Activated naive CD4-positive, alpha-beta T cell treated with anti-CD3 and anti-CD28 coated beads, Interleukin-2, amount 50 U/mL, for 72 hours (primary cell): Measurements from ENCODE around the gene CNTNAP5. TPM values are rescaled to one million over a fixed set of nuclear protein-coding genes. Genes with fewer than 3 reads are reported as not detected.

Source experiments
- ATAC-seq, 2 donors: fragments of 150-1000 bp; cut with Tn5 transposase; 2 replicates each; pipeline ENCODE4 v1.10.0; 2021; ENCODE audit warnings: mild to moderate bottlenecking in 2 of 2, moderate library complexity in 2 of 2
- DNase-seq, 2 donors: peaks; one replicate each; pipeline ENCODE4 v3.0.0; 2021 to 2022; ENCODE audit warnings: low spot score in 2 of 2
- H3K27ac Mint-ChIP-seq, 2 donors: one replicate each; pipeline ENCODE4 v1.8.0; 2022; ENCODE audit warnings: mild to moderate bottlenecking in 2 of 2, mixed read lengths in 2 of 2
- H3K36me3 Mint-ChIP-seq, 2 donors: one replicate each; pipeline ENCODE4 v1.8.0; 2022; ENCODE audit warnings: mixed read lengths in 2 of 2
- H3K9me3 Mint-ChIP-seq, 2 donors: one replicate each; pipeline ENCODE4 v1.8.0; 2022; ENCODE audit warnings: mixed read lengths in 2 of 2
- total RNA-seq, 2 donors: library from RNA; stranded (reverse); gene quantifications; one replicate each; pipeline ENCODE4 v1.2.3, GENCODE V29; 2022

CNTNAP5 gene
- total RNA-seq, 2 donors from 2014 or later, result not detected

DNA sequence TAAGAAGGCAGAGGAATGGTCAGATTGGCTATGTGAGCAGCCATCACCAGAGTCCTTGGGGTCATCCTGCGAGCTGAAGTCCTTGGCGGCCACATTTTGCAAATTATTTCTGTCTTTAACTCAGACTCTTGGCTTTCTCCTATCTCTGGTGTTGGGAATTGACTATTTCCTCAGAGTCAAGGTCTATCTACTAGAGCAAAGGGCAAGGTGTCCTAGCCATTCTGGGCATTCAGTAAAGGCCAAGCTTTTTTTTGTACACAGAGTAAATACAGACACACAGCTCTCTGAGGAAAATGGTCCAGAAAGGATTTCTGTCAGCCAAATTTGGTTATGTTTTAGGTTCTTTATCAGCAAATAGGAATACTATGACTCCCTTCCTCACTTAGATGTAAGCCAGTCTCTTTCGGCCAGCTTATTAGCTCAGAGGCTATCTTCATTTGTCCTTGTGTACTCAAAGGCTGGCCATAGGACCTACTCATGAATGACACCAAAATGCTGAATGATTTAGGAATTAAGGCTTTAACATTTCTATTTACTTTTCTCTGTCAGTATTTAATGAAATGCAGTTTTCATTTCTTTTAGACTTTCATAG is 146.5 kb downstream of the CNTNAP5 start:
- peaks cover 0 to 8% of the 10 kb centered on the region in 2 donors for H3K36me3 Mint-ChIP-seq
- DNase-seq, result no peak
- no peak for ATAC-seq
- H3K9me3 Mint-ChIP-seq, result peaks cover 25% of the 10 kb centered on the region in 2 donors
- H3K27ac Mint-ChIP-seq, result no peak overlapping the region

DNA sequence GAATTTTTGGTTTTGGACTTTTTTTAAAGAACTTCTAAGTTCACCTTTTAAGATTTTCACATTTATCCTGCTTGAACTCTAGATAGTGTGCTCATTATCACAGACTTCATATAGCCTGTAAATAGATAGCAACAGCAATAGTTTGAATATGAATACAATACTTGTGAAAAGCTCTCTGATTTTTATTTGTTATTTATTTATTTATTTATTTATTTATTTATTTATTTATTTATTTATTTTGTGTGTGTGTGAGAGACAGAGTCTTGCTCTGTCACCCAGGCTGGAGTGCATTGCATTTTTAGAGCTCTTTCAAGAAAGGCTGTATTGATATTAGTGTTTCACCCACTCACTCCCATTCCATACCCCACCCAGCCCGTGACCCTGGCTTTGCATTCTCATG is 153.6 kb downstream of the CNTNAP5 start:
- ATAC-seq, result no peak
- no peak overlapping the region for H3K27ac Mint-ChIP-seq
- no peaks in the 10 kb centered on the region for H3K36me3 Mint-ChIP-seq
- H3K9me3 Mint-ChIP-seq, result peaks cover 14 to 16% of the 10 kb centered on the region in 2 donors
- DNase-seq, result no peak

DNA sequence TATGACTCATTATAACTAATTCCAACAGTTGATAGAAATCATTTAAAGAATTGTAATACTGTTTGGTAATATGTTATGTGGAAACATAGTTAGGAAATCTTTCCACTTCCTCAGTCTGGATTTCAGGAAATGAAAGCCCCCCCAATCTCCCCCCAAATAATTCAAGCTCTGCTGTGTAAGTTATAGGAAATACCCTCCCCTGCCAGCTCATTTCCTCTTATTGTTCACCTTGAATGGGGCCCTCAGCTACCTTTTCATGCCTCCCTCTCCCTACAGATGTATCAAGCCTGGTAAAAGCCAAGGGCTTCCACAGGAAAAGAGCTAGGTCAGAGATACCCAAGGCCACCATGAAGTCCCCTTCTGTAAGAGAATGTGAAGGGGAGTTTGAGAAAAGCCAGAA is 155.5 kb downstream of the CNTNAP5 start:
- Mint-ChIP-seq H3K9me3 (peaks cover 9 to 20% of the 10 kb centered on the region in 2 donors), H3K27ac (no peak overlapping the region)
- ATAC-seq, result no peak

DNA sequence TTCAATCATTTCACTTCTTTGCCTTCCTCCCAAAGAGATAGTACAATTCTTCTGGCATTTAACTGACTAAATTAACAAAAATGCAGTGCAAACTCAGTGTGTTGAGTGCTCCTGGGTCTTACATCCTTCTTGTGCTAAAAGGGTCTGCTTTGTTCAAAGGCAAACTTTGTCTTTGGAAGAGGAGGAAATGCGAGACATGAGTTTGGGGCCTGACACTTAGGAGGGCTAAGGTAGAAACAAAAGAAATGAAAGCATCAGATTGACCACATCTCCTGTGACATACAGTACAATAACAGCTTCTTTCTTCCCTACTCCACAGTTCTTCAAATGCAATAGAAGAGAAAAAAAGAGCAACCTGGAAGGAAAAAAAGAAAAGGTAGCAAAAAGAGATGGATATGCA is 161.7 kb downstream of the CNTNAP5 start:
- DNase-seq, result no peak
- ATAC-seq, result no peak
- Mint-ChIP-seq H3K9me3 (peaks cover 16 to 21% of the 10 kb centered on the region in 2 donors), H3K36me3 (no peaks in the 10 kb centered on the region), H3K27ac (no peak overlapping the region)

More for the DNA sequence above, 155.5 kb downstream of the CNTNAP5 start:
- DNase-seq, result no peak
- H3K36me3 Mint-ChIP-seq, result no peaks in the 10 kb centered on the region

DNA sequence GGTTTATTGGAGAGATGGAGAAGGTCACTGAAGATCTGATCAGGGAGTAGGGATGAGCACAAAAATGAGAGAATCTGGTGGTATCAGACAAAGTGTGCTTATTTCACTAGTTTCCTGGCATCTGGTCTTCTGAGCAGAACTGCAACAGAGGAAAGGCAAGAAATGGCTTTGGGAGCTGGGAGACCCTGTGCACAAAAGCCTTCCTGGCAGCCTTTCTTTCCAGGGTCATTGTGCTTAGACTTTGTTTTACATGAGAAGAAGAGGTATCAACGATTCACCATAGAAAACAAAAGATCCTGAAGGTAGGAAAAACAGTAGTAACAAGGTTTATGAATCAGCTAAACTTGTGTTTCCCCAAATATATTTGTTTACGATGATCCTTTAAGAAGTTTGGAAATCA is 162.9 kb downstream of the CNTNAP5 start:
- Mint-ChIP-seq H3K27ac (no peak overlapping the region), H3K9me3 (peaks cover 21 to 31% of the 10 kb centered on the region in 2 donors), H3K36me3 (peaks cover 0 to 4% of the 10 kb centered on the region in 2 donors)
- no peak for DNase-seq
- no peak for ATAC-seq

DNA sequence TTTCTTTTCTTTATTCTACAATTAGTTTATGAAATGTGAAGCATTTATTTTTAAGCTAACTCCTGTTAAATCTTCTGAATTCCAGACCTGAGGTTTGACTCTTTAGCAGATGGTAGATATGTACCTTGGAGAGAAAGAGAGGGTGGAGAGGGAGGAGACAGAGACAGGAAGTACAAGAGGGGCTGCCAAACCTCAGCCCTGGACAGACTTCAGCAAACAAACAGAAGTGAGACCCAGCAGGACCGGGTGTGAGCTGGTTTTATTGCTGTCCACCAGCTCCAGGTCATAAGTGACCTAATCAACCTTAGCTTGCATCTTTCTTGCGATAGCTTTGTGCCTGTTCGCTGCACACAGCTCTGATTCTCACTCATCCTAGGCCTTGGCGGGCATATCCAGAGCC is 168.6 kb downstream of the CNTNAP5 start:
- H3K36me3 Mint-ChIP-seq, result peaks cover 0 to 6% of the 10 kb centered on the region in 2 donors
- peaks cover 15% of the 10 kb centered on the region in 2 donors for H3K9me3 Mint-ChIP-seq
- DNase-seq, result no peak
- no peak for ATAC-seq
- no peak overlapping the region for H3K27ac Mint-ChIP-seq

DNA sequence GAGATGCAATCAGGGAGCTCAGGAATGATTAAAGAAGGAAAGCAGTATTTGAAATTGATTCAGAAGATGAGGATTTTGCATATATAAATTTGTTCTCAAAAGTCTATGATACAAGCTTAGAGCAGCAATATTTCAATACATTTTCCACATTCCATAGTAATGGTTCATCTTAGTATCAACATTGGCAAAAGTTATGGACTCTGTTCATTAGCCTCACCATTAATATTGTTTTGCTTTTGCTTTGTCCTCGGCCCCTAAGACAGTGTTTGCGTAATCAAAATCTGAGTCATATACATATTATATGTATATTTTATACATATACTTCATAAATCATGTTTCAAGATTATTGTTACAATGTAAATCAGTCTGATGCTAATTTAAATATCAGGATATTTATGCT is 176.6 kb downstream of the CNTNAP5 start:
- ATAC-seq (no peak), DNase-seq (no peak)
- Mint-ChIP-seq H3K27ac (no peak overlapping the region), H3K36me3 (peaks cover 0 to 4% of the 10 kb centered on the region in 2 donors), H3K9me3 (peaks cover 30% of the 10 kb centered on the region in 2 donors)

DNA sequence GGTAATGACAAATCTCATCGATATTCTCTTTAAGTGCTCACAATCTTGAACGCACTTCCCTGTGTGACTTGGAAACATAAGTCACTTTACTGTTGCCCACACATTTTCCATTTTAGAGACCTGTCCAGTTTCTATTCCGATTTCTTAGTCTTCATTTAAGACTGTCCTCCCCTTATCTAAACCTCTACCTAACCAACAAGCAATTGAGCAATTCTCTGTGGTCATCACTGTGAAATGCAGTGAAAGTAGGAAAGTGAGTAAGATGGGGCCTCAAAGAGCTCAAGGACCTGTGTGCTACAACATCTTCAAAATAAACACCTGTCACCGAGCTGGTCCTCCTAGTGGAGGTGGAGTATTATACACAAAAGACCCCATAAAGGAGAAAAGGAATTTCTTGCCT is 184.4 kb downstream of the CNTNAP5 start:
- no peak overlapping the region for H3K27ac Mint-ChIP-seq
- DNase-seq (no peak), ATAC-seq (no peak)
- peaks cover 0 to 7% of the 10 kb centered on the region in 2 donors for H3K36me3 Mint-ChIP-seq
- H3K9me3 Mint-ChIP-seq, result peaks cover 7 to 29% of the 10 kb centered on the region in 2 donors

DNA sequence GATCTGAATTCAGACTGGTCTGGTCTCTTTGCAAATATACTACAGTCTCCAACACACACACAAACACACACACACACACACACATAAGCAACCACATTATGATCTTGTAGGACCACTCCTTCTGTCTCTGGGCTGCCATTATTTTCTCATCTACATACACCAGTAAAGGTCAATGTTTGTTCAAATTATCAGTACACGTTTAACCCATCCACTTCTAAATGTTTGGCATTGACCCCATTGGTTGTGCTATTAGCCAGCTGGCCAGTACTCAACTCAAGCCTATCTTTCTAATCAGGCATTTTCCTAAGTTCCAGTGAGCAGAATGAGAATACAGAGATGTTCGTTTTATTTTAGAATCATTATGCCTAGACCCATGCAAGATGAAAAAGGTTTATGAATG is 186.4 kb downstream of the CNTNAP5 start:
- ATAC-seq (no peak), DNase-seq (no peak)
- Mint-ChIP-seq H3K9me3 (peaks cover 0 to 22% of the 10 kb centered on the region in 2 donors), H3K27ac (no peak overlapping the region), H3K36me3 (peaks cover 0 to 7% of the 10 kb centered on the region in 2 donors)

DNA sequence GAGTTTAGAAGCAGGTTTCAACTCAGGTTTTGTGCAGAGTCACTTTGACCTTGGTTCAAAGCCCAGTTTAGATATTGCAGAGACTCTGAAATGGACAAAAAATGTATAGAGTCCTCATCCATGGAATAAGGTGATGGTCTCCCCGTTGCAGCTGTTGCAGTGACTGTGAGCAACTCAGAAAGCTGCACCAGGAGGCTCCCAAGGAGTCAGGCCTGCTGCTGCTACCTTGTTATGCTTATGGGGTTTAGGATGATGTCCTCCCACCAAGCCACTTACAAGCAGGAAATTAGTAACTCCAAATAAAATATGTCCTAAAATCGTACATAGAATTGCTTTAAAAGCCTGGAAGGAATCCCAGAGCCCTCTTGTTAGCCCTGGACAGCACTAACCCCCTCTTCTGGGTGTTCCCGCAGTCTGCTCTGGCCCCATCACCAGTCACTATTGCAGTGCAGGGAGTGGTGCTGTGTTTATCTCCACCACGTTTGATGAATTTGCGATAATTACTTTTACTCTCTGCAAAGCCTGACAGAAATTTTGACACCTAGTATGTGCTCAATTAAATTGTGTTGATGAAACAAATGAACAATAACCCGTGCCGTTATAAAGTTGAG is 189.0 kb downstream of the CNTNAP5 start:
- DNase-seq, result no peak
- no peak for ATAC-seq
- Mint-ChIP-seq H3K9me3 (peaks cover 4 to 16% of the 10 kb centered on the region in 2 donors), H3K27ac (no peak overlapping the region), H3K36me3 (peaks cover 0 to 5% of the 10 kb centered on the region in 2 donors)

DNA sequence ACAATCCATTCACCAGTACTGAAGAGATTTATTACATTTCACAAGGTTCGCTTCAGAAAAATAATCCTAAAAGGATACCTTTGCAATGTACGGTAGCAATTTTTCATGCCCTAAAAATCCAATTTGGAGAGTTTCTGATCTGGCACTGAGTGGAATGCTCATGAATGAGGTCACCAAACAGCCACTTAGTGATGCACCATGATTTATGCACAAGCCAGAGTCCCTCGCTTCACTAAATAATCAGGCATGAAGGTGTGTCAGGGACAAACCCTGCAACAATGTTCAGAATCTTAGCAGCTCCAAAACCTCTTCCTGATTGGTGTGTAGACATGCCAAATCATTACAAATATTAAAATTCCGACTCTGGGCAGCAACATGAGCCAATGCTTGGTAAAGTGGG is 221.1 kb downstream of the CNTNAP5 start:
- DNase-seq (no peak), ATAC-seq (no peak)
- Mint-ChIP-seq H3K36me3 (peaks cover 0 to 6% of the 10 kb centered on the region in 2 donors), H3K9me3 (peaks cover 11 to 16% of the 10 kb centered on the region in 2 donors), H3K27ac (no peak overlapping the region)

DNA sequence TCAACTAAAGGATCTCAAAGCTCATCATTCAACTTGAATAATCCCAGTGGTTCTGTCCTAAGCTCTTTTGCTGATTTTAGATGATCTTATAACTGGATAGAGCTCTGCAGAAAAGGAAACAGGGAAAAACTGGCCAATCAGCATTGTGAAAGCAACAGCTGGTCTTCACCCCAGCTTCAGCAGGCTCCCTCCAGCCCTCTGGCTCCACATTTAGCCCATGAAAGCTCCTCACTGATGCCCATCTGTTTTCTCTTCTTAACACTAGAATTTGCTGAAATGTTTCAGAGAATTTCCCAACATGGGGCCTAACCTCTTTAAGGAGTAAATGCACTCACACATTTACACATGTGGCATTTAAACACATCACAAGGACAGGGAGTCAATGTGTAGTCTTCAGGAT is 223.3 kb downstream of the CNTNAP5 start:
- Mint-ChIP-seq H3K9me3 (peaks cover 6 to 11% of the 10 kb centered on the region in 2 donors), H3K36me3 (peaks cover 0 to 6% of the 10 kb centered on the region in 2 donors), H3K27ac (no peak overlapping the region)
- no peak for DNase-seq
- no peak for ATAC-seq

DNA sequence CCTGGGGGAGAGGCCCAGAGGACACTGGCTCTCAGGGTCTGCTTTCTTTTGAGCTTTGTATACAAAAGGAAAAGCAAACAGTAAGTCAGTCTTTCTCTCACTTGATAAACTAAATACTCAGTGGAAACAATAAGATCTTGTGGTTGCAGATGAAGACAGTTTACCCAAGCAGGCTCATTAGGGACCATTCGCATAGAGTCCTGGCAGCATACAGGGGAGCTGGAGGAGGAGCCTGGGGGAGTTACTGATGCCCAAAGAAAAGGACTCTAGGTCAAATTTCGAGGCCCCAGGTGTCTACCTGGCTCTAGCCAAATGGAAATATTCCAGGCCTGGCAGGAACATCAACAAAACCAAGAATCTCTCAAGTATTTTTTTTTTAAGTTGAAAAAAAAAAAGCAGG is 225.3 kb downstream of the CNTNAP5 start:
- Mint-ChIP-seq H3K27ac (no peak overlapping the region), H3K9me3 (peaks cover 9 to 11% of the 10 kb centered on the region in 2 donors), H3K36me3 (peaks cover 0 to 6% of the 10 kb centered on the region in 2 donors)
- no peak for DNase-seq
- ATAC-seq, result no peak

DNA sequence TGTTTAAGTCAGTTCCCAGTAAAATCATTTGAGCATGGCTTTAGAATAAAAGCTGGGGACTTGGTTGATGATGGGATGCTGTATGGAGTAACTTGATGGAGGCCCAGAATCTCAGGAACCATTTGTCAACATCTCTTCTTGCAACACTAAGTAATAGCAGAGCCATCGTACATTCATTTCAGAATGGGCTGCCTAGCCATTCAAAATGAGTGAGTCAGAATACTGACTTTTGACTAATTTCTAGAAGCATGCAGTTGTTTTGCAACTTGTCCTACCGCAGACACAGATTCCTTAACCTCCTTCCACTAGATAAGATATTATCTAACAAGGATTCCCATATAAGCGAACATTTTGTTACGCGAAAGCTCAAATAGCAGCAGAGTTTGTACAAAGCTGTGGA is 229.5 kb downstream of the CNTNAP5 start:
- Mint-ChIP-seq H3K9me3 (peaks cover 14 to 17% of the 10 kb centered on the region in 2 donors), H3K36me3 (peaks cover 0 to 12% of the 10 kb centered on the region in 2 donors), H3K27ac (no peak overlapping the region)
- no peak for ATAC-seq
- DNase-seq, result no peak

DNA sequence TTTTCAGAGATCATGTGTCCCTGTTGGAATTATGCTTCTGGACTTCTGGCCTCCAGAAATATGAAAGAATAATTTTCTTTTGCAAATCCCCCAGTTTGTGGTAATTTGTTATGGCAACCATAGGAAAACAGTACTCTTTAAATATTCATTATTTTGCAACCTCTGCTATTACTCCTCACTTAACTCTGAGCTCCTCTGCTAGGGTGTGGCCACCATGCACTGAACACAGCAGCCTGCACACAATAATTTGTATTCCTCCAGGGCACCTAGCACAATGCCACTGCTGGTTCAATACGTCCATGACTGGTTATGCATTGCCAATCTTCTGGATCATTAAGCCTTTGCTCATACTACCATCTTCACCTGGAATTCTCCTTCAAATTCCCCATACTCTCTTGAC is 232.0 kb downstream of the CNTNAP5 start:
- H3K9me3 Mint-ChIP-seq, result peaks cover 8 to 12% of the 10 kb centered on the region in 2 donors
- DNase-seq, result no peak
- H3K36me3 Mint-ChIP-seq, result peaks cover 0 to 6% of the 10 kb centered on the region in 2 donors
- no peak for ATAC-seq
- H3K27ac Mint-ChIP-seq, result no peak overlapping the region

DNA sequence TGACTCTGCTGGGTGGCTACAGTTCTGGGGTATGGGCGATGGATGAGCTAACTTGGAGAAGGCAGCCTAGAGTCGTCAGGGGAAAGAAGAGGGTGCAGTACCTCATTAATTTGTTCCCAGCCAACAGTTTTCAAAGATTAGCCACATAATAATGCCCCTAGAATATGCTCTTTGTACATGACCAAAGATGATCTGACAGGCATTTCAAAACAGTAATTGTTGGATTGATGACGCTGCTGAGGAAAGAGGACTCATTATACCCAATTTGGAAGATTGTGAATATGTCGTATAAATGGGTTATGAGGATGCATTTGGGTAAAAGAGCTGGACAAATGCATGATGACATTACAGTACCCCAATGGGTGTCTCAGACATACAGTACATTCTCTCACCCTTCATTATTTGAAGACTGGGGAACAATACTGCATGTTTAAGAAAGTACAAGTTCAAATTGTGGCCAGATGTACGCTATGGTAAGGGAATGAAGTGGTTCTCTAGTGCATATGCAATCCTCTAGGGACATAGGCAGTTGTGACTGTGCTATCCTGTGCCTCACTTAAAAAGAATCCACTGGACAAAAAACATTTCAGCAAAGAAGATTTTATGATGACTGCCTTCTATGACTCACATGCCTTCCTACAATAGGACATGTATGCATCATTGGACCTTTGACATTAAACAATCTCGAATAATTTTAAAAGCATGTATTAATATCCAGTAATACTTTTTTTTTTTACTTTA is 233.2 kb downstream of the CNTNAP5 start:
- H3K9me3 Mint-ChIP-seq, result peaks cover 8 to 12% of the 10 kb centered on the region in 2 donors
- H3K36me3 Mint-ChIP-seq, result peaks cover 0 to 6% of the 10 kb centered on the region in 2 donors
- no peak overlapping the region for H3K27ac Mint-ChIP-seq
- DNase-seq (no peak), ATAC-seq (no peak)

DNA sequence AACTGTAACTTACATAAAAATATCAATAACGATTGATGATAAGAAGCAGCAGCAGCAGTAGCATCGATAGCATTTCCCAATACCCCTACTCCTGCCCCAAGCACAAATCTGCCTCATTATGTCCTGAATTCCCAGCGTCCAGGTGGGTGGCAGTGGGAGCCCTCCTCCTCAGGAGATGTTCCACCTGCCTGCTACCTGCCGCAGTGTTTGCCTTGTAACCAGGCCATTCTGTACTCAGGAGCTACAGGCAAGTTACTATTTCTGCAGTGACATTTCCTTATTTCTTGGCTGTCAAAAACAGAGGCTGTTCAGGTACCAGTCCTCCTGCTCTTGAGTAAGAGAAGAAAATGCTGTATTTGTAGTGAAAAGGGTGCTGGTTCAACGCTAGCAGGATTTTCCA is 236.4 kb downstream of the CNTNAP5 start:
- Mint-ChIP-seq H3K27ac (no peak overlapping the region), H3K9me3 (peaks cover 16% of the 10 kb centered on the region in 2 donors)

More for the DNA sequence above, 236.4 kb downstream of the CNTNAP5 start:
- ATAC-seq (no peak), DNase-seq (no peak)
- peaks cover 0 to 6% of the 10 kb centered on the region in 2 donors for H3K36me3 Mint-ChIP-seq
